Neuronal stem cell (in vitro differentiated cells): ENCODE measurements around the gene VSIG10L2.

ENCODE experiments used
- DNase-seq: peaks from one replicate; pipeline ENCODE4 v3.0.0-alpha.2; 2013; ENCODE audit warnings: low spot score
- H2AFZ ChIP-seq: one replicate; pipeline ENCODE4 v1.6.1; 2013; ENCODE audit warnings: mild to moderate bottlenecking, low read length, inconsistent platforms
- H2AK5ac ChIP-seq: 2 replicates; pipeline ENCODE4 v1.6.1; 2013; ENCODE audit warnings: low read depth, mild to moderate bottlenecking, inconsistent platforms, low read length, moderate library complexity, mixed read lengths
- H2BK120ac ChIP-seq: 2 replicates; pipeline ENCODE4 v1.6.1; 2013; ENCODE audit warnings: low read depth, mild to moderate bottlenecking, inconsistent platforms, low read length, moderate library complexity, mixed read lengths
- H2BK12ac ChIP-seq: one replicate; pipeline ENCODE4 v1.6.1; 2013; ENCODE audit warnings: low read length, inconsistent platforms
- H2BK15ac ChIP-seq: 2 replicates; pipeline ENCODE4 v1.6.1; 2013; ENCODE audit warnings: mild to moderate bottlenecking, low read length, inconsistent platforms, mixed read lengths
- H2BK5ac ChIP-seq: one replicate; pipeline ENCODE4 v1.6.1; 2013; ENCODE audit warnings: inconsistent platforms, mild to moderate bottlenecking, low read length, moderate library complexity
- H3K14ac ChIP-seq: one replicate; pipeline ENCODE4 v1.6.1; 2013; ENCODE audit warnings: low read length, inconsistent platforms
- H3K18ac ChIP-seq: 2 replicates; pipeline ENCODE4 v1.6.1; 2013; ENCODE audit warnings: low read length, inconsistent platforms
- H3K23ac ChIP-seq: 2 replicates; pipeline ENCODE4 v1.6.1; 2013; ENCODE audit warnings: low read depth, mild to moderate bottlenecking, mixed read lengths, low read length, inconsistent platforms; ENCODE audit not compliant: poor library complexity
- H3K27ac ChIP-seq: replicated peaks from 3 replicates; pipeline ENCODE4 v1.5.1; 2013; ENCODE audit warnings: low read length, inconsistent platforms
- H3K27me3 ChIP-seq, 3 experiments: 2 replicates each; pipeline ENCODE4 v1.6.1; 2013; ENCODE audit warnings: low read length in 3 of 3, mild to moderate bottlenecking in 2 of 3, inconsistent platforms in 1 of 3, low read depth in 1 of 3, mixed read lengths in 1 of 3, moderate library complexity in 1 of 3; ENCODE audit not compliant: control insufficient read depth in 3 of 3, insufficient read depth in 3 of 3
- H3K36me3 ChIP-seq, 2 donors: replicated peaks in 1 of 2; 2 replicates each; pipeline ENCODE4 v1.6.1; 2013; ENCODE audit warnings: low read length in 2 of 2; ENCODE audit not compliant: control insufficient read depth in 2 of 2, insufficient read depth in 2 of 2
- H3K4ac ChIP-seq: 2 replicates; pipeline ENCODE4 v1.6.1; 2013; ENCODE audit warnings: inconsistent platforms, mild to moderate bottlenecking, low read length, moderate library complexity
- H3K4me1 ChIP-seq, 2 donors: 1 replicate in 1 of 2; 2 replicates in 1 of 2; pipeline ENCODE4 v1.6.1; 2013; ENCODE audit warnings: low read length in 2 of 2, low read depth in 1 of 2; ENCODE audit not compliant: control insufficient read depth in 2 of 2, insufficient read depth in 1 of 2
- H3K4me2 ChIP-seq: one replicate; pipeline ENCODE4 v1.6.1; 2013; ENCODE audit warnings: mild to moderate bottlenecking, low read length, inconsistent platforms; ENCODE audit not compliant: insufficient read depth, poor library complexity, severe bottlenecking
- H3K4me3 ChIP-seq, 2 donors: 2 replicates each; pipeline ENCODE4 v1.5.1; 2013; ENCODE audit warnings: low read length in 2 of 2, mild to moderate bottlenecking in 2 of 2, inconsistent platforms in 1 of 2, moderate library complexity in 1 of 2
- H3K79me1 ChIP-seq: one replicate; pipeline ENCODE4 v1.6.1; 2013; ENCODE audit warnings: low read depth, mild to moderate bottlenecking, inconsistent platforms, low read length, moderate library complexity
- H3K9ac ChIP-seq: one replicate; pipeline ENCODE4 v1.6.1; 2013; ENCODE audit warnings: mild to moderate bottlenecking, low read depth, low read length, inconsistent platforms; ENCODE audit not compliant: poor library complexity
- H3K9me3 ChIP-seq, 2 donors: replicated peaks in 1 of 2; 2 replicates each; pipeline versions ENCODE3 to v1.6.1; 2013; ENCODE audit warnings: low read length in 2 of 2, mild to moderate bottlenecking in 2 of 2, inconsistent platforms in 1 of 2, low read depth in 1 of 2, mixed read lengths in 1 of 2, moderate library complexity in 1 of 2; ENCODE audit not compliant: control insufficient read depth in 2 of 2, insufficient read depth in 1 of 2
- H4K8ac ChIP-seq: one replicate; pipeline ENCODE4 v1.6.1; 2013; ENCODE audit warnings: low read depth, mild to moderate bottlenecking, inconsistent platforms, low read length, moderate library complexity
- H4K91ac ChIP-seq: one replicate; pipeline ENCODE4 v1.6.1; 2013; ENCODE audit warnings: low read length, low read depth, mild to moderate bottlenecking, inconsistent platforms; ENCODE audit not compliant: poor library complexity
- WGBS, 2 donors: extraction: QIAGEN DNeasy Blood & Tissue Kit; methylation state at CpG; one replicate each; pipeline ENCODE4 v1.1.7; 2013; ENCODE audit warnings: missing lambda C conversion rate in 2 of 2, mixed read lengths in 1 of 2; ENCODE audit not compliant: insufficient read length in 2 of 2, insufficient replicate concordance in 1 of 2; ENCODE audit errors: extremely low coverage in 2 of 2; 5-methylcytosine and 5-hydroxymethylcytosine counted together

VSIG10L2 gene

GRCh38 chr11:125921042-125921441 lies 24.8 kb upstream of the VSIG10L2 start:
- peaks cover 0 to 28% (median 0%) of the 10 kb centered on the region in 3 experiments for H3K27me3 ChIP-seq
- H4K8ac ChIP-seq: no peak overlapping the region
- no peak overlapping the region for H3K14ac ChIP-seq
- H2BK120ac ChIP-seq: no peak overlapping the region
- no peak overlapping the region for H3K18ac ChIP-seq
- no peak overlapping the region for H4K91ac ChIP-seq
- no peaks in the 10 kb centered on the region for H3K36me3 ChIP-seq
- H3K4me2 ChIP-seq: no peak overlapping the region
- no peak overlapping the region for H3K9ac ChIP-seq
- no peak overlapping the region for H3K4ac ChIP-seq
- H3K23ac ChIP-seq: no peak overlapping the region
- no peak overlapping the region for H3K27ac ChIP-seq
- H3K9me3 ChIP-seq: no peaks in the 10 kb centered on the region
- H3K4me1 ChIP-seq: peaks cover 0 to 2% of the 10 kb centered on the region in 2 donors
- H2AFZ ChIP-seq: no peak overlapping the region
- no peak overlapping the region for H3K4me3 ChIP-seq
- H2BK5ac ChIP-seq: no peak overlapping the region
- no peak for DNase-seq
- H2BK12ac ChIP-seq: no peak overlapping the region
- no peak overlapping the region for H2BK15ac ChIP-seq
- no CpG with 5 or more reads among the region's 9 CpGs for WGBS, 2 donors
- H2AK5ac ChIP-seq: no peak overlapping the region
- H3K79me1 ChIP-seq: no peaks in the 10 kb centered on the region

- Histone ChIP-seq H3K4me3 (no peak overlapping the region), H2BK120ac (no peak overlapping the region), H3K27me3 (peaks cover 0 to 20% (median 0%) of the 10 kb centered on the region in 3 experiments), H2BK5ac (no peak overlapping the region), H3K4me2 (no peak overlapping the region), H2AFZ (no peak overlapping the region), H3K9ac (no peak overlapping the region), H3K4ac (no peak overlapping the region), H3K23ac (no peak overlapping the region), H3K14ac (no peak overlapping the region), H3K4me1 (peaks cover 0 to 2% of the 10 kb centered on the region in 2 donors), H2BK12ac (no peak overlapping the region), H4K91ac (no peak overlapping the region), H3K27ac (no peak overlapping the region), H2AK5ac (no peak overlapping the region), H4K8ac (no peak overlapping the region), H2BK15ac (no peak overlapping the region), H3K18ac (no peak overlapping the region), H3K79me1 (no peaks in the 10 kb centered on the region), H3K36me3 (no peaks in the 10 kb centered on the region), H3K9me3 (no peaks in the 10 kb centered on the region)
- no CpG with 5 or more reads among the region's 3 CpGs for WGBS, 2 donors
- DNase-seq: no peak
These were observed 23.7 kb upstream of the VSIG10L2 start for GRCh38 chr11:125922156-125922555.

- no peak overlapping the region for H2BK12ac ChIP-seq
- no peaks in the 10 kb centered on the region for H3K9me3 ChIP-seq
- no peaks in the 10 kb centered on the region for H3K36me3 ChIP-seq
- no peak overlapping the region for H3K14ac ChIP-seq
- no CpG with 5 or more reads among the region's 8 CpGs for WGBS, 2 donors
- H3K18ac ChIP-seq: no peak overlapping the region
- H3K4me1 ChIP-seq: peaks cover 0 to 2% of the 10 kb centered on the region in 2 donors
- H3K4me3 ChIP-seq: no peak overlapping the region
- peak; percentile 79 for DNase-seq
- H4K8ac ChIP-seq: no peak overlapping the region
- H3K4ac ChIP-seq: no peak overlapping the region
- no peak overlapping the region for H2BK15ac ChIP-seq
- H3K9ac ChIP-seq: no peak overlapping the region
- H2BK120ac ChIP-seq: no peak overlapping the region
- no peaks in the 10 kb centered on the region for H3K79me1 ChIP-seq
- H4K91ac ChIP-seq: no peak overlapping the region
- no peak overlapping the region for H3K4me2 ChIP-seq
- peaks cover 0 to 20% (median 0%) of the 10 kb centered on the region in 3 experiments for H3K27me3 ChIP-seq
- H3K27ac ChIP-seq: no peak overlapping the region
- no peak overlapping the region for H2AK5ac ChIP-seq
- H2BK5ac ChIP-seq: no peak overlapping the region
- H3K23ac ChIP-seq: no peak overlapping the region
- H2AFZ ChIP-seq: no peak overlapping the region
These were observed 22.7 kb upstream of the VSIG10L2 start for GRCh38 chr11:125923012-125923579.

DNA sequence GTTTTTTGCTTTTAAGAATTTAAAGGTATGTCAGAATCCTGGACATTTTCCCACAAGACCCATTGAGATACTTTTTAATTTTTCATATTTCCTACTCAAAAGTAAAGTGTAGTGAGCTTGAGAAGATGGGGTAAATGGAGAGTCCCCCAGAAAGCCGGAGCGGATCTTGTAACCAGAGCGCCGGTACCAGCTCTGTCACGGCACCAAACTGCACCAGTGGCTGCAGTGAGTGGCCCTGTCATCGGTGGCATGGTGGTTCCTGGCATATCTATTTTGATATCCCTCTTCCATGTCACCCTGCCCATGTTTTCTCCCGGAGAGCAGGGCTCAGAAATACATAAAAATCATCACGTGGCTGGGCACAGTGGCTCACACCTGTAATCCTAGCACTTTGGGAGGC lies 22.2 kb upstream of the VSIG10L2 start:
- H3K9ac ChIP-seq: no peak overlapping the region
- no peaks in the 10 kb centered on the region for H3K36me3 ChIP-seq
- H3K4me3 ChIP-seq: no peak overlapping the region
- no peak overlapping the region for H3K18ac ChIP-seq
- H2AFZ ChIP-seq: no peak overlapping the region
- H2BK5ac ChIP-seq: no peak overlapping the region
- no CpG with 5 or more reads among the region's 8 CpGs for WGBS, 2 donors
- no peaks in the 10 kb centered on the region for H3K79me1 ChIP-seq
- no peak overlapping the region for H2BK12ac ChIP-seq
- H2BK120ac ChIP-seq: no peak overlapping the region
- H4K91ac ChIP-seq: no peak overlapping the region
- H3K9me3 ChIP-seq: no peaks in the 10 kb centered on the region
- H3K4me1 ChIP-seq: peaks cover 0 to 2% of the 10 kb centered on the region in 2 donors
- no peak overlapping the region for H4K8ac ChIP-seq
- peaks cover 0 to 20% (median 0%) of the 10 kb centered on the region in 3 experiments for H3K27me3 ChIP-seq
- no peak for DNase-seq
- no peak overlapping the region for H3K27ac ChIP-seq
- no peak overlapping the region for H2AK5ac ChIP-seq
- H3K4me2 ChIP-seq: no peak overlapping the region
- H2BK15ac ChIP-seq: no peak overlapping the region
- no peak overlapping the region for H3K23ac ChIP-seq
- H3K4ac ChIP-seq: no peak overlapping the region
- H3K14ac ChIP-seq: no peak overlapping the region
